ENCODE results near the gene COA1. TPM values are rescaled to one million over a fixed set of nuclear protein-coding genes. Genes with fewer than 3 reads are reported as not detected.

Gene COA1
- total RNA-seq, 4 donors from 2014 or later: 38.5 to 64.0 (median 50.5) TPM

DNA sequence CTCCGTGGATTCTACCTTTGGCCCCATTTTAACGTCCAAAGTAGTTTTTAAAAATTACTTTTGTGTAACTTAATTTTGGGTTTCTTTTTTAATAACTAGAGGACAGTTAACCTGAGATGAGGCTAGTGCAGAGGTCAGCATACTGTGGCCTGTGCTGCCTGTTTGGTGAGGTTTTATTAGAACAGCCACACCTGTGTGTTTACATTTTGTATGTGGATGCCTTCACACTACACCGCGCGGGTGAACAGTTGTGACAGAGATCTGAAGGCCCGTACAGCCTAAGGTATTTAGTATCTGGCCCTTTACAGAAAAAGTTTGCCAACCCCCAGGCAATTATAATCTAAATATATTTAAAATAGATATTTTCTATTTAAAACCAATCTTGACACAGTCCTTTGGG is 99.5 kb downstream of the COA1 start:
- no peak for TF ChIP-seq CTCF (IDR thresholded peaks at IDR 0.05; ENCODE audit: low read depth)

DNA sequence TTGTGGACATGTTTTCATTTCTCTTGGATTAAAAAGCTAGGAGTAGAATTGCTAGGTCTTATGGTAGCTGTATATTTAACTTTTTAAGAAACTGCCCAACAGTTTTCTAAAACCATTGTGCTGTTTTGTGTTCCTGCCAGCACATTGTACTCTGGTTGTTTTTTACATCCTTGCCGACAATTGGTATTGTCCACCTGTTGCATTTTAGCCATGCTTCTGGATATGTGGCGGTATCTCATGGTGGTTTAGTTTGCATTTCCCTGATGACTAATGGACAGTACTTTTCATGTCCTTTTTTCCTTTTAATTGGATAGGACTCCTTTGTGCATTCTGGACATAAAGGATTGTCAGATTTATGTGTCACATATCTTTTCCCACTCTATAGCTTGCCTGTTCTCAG is 100.9 kb downstream of the COA1 start:
- no peak for TF ChIP-seq CTCF (IDR thresholded peaks at IDR 0.05; ENCODE audit: low read depth)

GRCh38 chr7:43626695-43627094 is 102.6 kb downstream of the COA1 start:
- TF ChIP-seq CTCF (IDR thresholded peaks at IDR 0.05; ENCODE audit: low read depth): no peak

- no peak for TF ChIP-seq CTCF (IDR thresholded peaks at IDR 0.05; ENCODE audit: low read depth)
Measured at GRCh38 chr7:43625980-43626379, 103.3 kb downstream of the COA1 start.

- no peak for TF ChIP-seq CTCF (IDR thresholded peaks at IDR 0.05; ENCODE audit: low read depth)
Measured at GRCh38 chr7:43625453-43625852, 103.9 kb downstream of the COA1 start.

DNA sequence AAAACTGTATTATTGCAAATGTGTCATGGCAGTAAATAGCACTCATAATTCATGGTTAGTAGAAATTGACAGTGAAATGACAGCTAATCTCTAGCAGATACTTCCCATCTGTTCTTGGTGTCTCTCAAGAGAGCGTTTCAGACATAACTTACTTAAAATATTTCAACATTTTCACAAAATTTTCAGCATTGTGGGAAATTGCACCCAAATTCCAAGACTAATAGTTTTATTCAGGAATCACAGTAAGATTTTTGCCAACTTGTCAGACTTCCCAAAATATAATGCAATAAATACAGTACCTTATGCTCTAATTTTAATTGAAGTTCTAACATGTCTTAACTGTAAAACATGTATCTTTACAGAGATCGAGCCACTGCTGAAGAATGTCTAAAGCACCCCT is 105.2 kb downstream of the COA1 start:
- TF ChIP-seq CTCF (IDR thresholded peaks at IDR 0.05; ENCODE audit: low read depth): no peak

DNA sequence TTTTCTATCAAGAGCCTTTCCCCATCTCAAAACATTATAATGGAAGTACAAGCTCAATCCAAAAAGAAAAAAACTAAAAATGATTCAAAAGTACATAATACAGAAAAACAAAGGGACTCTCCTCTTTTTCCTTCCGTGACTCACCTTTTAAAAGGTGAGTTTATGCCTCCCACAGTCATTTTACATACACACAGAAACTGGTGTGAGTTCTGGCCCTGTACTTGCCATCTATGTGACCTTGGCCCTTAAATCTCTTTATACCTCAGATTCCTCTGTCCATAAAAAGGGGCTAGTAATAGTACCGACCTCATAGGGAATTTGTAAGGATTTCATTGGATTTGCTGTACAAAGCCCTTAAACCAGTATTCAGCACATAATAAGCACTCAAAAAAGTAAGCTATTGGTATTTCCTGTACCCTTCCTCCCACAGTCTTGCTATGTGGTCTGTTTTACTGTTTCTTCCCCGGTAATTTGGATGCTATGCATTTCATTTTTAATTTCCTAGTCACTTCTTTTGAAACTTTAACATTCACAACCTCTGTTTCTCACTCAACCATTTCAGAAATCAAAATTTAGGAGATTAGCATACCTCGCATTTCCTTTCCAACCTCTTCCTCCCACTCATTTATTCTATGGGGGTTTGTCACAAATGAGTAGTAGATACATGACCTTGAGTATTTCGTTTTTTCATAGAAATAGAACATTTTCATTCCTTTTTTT is 107.4 kb downstream of the COA1 start:
- no peak for TF ChIP-seq CTCF (IDR thresholded peaks at IDR 0.05; ENCODE audit: low read depth)

Measured in subcutaneous adipose tissue (tissue), 4 donors.